Hematopoietic multipotent progenitor cell treated with erythropoietin and hydrocortisone succinate and interleukin-3 and kit ligand, for 4 days (in vitro differentiated cells): Measurements from ENCODE around the gene PLXNB1.

Source experiments
- DNase-seq: peaks from one replicate; pipeline ENCODE4 v3.0.0-alpha.2; 2015

Gene PLXNB1

DNA sequence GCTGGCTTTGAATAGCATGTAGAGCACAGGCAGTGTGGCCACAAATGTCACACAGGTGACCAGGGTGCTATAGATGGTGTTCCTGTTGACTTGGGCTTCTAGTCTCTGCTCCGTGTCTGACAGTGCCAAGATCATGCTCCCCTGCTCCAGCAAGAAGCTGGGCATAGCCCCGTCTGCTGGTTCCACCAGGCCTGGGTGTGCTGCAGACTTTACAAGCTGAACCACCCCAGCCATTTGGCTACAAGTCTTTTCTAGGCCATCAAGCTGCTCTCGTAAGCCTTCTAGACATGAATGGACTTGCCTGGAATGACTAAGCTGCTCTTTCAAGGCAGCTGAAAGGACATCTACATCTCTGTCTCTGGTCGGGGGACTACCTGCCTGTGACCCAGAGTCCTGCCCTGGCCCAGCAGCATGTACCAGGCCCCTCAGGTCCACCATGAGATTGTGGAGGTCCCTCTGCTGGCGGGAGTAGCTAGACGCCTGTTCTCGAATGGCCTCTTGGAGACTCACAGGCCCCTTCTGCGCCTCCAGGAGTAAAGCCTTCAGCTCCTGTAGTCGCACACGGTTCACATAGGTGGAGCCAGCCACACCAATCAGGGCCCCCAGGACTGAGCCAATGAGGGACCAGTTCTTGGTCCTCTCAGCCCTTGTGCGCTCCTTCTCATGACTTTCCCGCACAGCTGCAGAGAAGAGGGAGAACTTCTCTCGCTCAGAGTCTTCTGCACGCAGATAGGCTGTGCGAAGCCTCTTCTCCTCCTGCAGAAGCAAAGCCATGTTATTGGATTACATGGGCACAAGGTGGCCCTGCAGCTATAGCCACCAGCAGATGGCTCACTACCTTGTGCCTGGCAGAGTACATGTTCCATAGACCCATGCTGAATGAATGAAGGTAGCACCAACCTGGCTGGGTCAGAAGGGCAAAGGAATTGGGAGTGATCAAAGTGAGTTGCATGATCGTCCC is 2.8 kb upstream of the PLXNB1 start:
- peak; percentile 46 for DNase-seq

- DNase-seq: no peak
Observed at GRCh38 chr3:48431224-48432029, 1.5 kb upstream of the PLXNB1 start.

DNA sequence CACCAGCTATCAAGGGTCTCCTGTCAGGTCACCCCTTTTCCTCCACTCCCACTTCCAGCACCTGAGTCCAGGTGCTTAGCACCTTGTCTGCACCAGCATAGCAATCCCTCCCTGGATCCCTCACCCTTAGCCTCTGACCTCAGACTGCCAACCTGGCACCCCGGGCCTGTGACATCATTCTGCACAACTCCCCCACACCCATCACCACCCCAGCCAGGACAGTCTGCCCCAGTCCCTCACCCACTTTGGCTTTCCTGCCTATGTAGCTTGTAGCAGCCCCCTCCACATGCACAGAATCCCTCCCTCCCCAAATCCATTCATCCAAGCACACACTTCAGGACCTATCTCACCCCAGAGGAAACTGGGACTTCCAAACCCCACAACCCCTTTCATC is 819 bp upstream of the PLXNB1 start:
- no peak for DNase-seq

- peak; percentile 66 for DNase-seq
Observed at GRCh38 chr3:48429317-48429959, 448 bp downstream of the PLXNB1 start.

- peak; percentile 14 for DNase-seq
Observed at GRCh38 chr3:48428572-48429316, 1.1 kb downstream of the PLXNB1 start.

GRCh38 chr3:48428088-48428571 is 1.8 kb downstream of the PLXNB1 start:
- no peak for DNase-seq

DNA sequence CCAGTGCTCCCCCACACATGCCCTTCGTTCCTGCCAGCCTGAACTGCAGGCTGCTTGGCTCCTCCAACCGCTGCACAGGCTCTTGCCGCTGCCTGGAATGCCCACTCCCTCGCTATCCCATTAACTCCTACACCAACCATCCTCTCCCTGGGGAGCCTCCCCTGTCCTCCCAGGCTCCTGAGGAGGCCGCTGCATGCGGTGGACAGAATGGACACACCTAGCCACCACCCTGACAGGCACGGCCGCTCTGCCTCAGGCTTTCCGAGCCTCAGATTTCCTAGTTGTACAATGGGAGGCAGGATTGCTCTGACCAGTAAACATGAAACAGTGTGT is 2.3 kb downstream of the PLXNB1 start:
- DNase-seq: no peak

- DNase-seq: no peak
Observed at GRCh38 chr3:48426944-48427629, 2.8 kb downstream of the PLXNB1 start.

GRCh38 chr3:48426401-48426909 is 3.4 kb downstream of the PLXNB1 start:
- no peak for DNase-seq

GRCh38 chr3:48425281-48425812 is 4.5 kb downstream of the PLXNB1 start:
- DNase-seq: no peak

DNA sequence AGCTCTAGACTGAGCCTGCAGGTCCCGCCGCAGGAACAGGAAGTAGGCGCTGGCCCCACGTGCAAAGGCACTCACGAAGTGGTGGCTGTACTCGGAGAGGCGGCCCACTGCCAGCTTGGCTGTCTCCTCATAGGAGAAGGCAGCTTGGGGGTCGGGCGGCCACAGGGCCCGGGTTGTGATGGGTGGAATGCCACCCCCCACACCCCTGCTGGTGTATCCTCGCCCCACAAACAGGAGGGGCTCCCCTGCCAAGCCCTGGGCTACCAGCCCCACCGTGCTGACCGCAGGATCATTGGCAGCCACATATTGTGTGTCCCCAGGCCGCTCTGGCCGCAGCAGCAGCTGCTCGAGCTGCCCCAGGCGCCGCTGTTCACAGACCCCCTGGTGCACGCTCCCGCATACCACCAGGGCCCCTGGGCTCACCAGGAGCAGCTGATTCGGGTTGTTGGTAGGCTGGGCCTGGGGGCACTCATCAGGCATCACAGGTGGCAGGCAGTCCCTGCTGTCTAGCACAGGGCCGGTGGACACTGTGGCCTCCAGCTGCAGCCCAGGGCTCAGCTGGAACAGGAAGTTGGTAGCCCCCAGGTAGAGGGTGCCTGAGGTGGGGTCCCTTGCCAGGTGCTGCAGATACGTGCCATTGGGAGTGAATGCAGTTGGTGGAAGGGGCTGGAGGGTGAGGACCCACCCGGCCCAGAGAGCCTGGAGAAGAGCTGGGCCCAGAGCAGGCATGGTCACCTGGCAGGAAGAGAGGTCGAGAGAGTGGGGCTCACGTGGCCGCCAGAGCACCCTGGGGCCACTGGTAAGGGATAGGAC is 5.8 kb downstream of the PLXNB1 start:
- no peak for DNase-seq

GRCh38 chr3:48423241-48423882 is 6.5 kb downstream of the PLXNB1 start:
- no peak for DNase-seq

DNA sequence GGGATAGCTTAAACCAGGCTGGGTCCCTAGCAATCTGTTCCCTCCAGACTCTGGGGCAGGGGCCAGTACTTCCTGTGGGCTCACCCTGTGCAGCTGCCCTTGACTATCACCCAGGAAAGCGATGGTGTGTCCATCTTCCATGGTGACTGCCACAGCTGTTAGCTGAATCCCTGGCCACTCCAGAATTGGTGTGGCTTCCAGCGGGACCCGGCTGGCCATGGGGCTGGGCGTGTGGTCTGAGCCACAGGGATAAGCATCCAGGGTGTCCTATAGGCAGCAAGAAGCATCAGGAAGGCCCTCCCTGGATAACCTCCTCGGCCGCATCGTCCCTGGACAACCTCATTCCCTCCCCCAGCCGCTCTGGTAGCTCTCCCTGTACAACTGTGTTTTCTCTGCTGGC is 7.2 kb downstream of the PLXNB1 start:
- no peak for DNase-seq

DNA sequence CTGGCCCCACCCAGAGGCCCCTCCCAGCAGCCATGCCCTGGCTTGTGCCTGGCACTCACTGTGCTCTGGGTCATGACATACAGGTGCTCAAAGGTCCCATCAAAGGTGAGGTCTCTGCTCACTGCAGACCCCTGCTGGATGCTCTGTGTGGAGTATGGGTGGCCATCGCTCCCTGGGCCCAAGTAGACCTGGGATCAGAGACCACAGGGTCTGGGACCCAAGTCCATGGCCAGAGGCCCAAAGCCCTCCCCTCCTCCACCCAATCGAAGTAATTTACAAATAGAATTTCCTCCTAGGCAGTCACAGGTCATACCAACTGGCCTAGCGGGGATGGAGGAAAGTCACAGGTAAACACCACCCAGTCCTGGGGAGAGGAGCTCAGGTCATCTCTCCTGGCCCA is 7.6 kb downstream of the PLXNB1 start:
- no peak for DNase-seq

GRCh38 chr3:48420561-48420960 is 9.3 kb downstream of the PLXNB1 start:
- no peak for DNase-seq

- no peak for DNase-seq
Observed at GRCh38 chr3:48419597-48419996, 10.3 kb downstream of the PLXNB1 start.

DNA sequence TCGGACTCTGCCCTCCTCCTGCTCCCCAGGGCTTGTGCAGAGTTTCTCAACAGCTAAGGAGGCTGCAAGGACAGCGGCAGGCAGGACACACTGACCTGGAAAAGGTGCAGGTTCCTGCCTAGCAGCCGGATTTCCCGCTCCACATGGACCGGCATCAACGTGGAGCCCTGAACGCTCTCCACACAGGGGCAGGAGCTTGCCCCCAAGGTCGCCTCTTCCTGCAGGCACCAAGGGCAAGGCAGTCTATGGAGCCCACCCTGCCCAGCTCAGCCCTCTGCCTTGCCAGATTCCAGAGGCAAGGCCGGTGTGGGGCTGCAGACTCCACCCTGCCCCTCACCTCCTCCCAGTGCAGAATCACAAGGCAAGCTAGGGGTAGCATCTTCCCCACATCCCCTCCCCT is 10.7 kb downstream of the PLXNB1 start:
- no peak for DNase-seq

DNA sequence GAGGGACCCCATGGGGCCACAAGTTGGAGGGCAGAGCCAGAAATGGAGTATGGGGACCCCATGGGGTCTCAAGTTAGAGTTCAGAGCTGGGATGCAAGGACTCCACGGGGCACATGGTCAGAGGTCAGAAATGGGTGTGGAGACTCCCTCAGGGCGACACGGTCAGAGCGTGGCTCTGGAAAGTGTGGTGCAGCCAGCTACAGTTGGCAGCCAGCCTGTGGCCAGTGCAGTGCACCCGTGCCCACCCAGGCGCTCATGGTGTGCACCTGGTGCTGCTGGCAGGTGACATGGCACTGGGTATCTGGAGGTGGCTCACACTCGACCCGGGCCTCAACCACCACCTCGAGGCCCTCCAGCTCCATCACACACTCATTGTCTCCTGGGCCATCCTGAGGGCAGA is 11.2 kb downstream of the PLXNB1 start:
- DNase-seq: no peak

DNA sequence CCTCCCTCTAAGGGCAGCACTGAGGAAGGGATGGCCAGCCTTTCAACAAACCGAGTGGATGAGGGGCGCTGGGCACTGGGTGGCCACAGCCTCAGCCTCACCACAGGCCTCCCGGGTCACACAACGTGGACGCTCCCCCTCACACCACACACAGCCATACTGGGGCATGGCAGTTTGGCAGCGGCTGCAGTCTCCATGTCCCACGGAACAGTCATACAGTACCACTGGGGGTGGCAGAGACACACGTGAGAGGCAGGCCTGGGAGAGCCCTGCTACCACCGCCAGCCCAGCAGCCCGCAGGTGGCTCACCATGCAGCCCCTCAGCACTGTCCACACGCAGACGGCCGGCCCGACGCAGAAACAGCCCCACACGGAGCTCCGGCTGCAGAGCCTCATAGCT is 11.7 kb downstream of the PLXNB1 start:
- DNase-seq: no peak

DNA sequence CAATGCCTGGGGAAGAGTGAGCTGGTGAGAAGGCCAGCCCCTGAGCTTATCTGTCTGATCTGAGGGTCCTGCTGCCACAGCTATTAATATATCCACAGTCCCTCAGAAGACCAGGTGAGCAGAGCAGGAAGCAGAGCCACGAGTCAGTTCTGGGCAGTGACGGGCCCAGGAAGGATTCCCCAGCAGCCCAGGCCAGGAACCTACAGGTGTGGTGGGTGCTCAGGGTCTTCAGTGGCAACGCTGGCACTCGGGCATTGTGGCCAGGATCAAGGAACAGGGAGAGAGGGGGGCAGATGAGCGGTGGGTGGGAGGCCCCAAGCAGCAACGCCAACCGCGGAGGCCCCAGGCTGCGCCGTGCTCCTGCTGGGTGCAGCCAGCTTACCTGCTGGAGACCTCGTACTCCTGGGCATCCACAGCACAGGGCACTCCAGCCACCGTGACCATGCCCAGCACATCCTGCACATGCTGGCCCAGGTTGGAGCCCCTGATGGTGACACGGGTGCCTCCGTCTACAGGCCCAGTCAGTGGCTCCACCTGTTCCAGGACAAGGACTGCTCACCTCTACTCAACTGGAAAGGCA is 12.3 kb downstream of the PLXNB1 start:
- DNase-seq: no peak
